HUES6 (cell line): ENCODE results near the gene XXYLT1.

ENCODE experiments used
- H3K27ac ChIP-seq: 2 replicates; pipeline ENCODE4 v1.7.0; 2013; ENCODE audit warnings: low read depth, mild to moderate bottlenecking, low read length, inconsistent platforms
- H3K27me3 ChIP-seq: 2 replicates; pipeline ENCODE4 v1.6.1; 2013; ENCODE audit warnings: low read length; ENCODE audit not compliant: control insufficient read depth, insufficient read depth
- H3K36me3 ChIP-seq: 2 replicates; pipeline ENCODE4 v1.6.1; 2013; ENCODE audit warnings: low read length; ENCODE audit not compliant: control insufficient read depth, insufficient read depth
- H3K4me1 ChIP-seq: 2 replicates; pipeline ENCODE4 v1.6.1; 2013; ENCODE audit warnings: low read length; ENCODE audit not compliant: control insufficient read depth, insufficient read depth
- H3K4me3 ChIP-seq: 2 replicates; pipeline ENCODE4 v1.5.1; 2013; ENCODE audit warnings: low read depth, low read length
- H3K9ac ChIP-seq: one replicate; pipeline ENCODE4 v1.6.1; 2013; ENCODE audit warnings: mild to moderate bottlenecking, low read length
- H3K9me3 ChIP-seq: 2 replicates; pipeline ENCODE4 v1.6.1; 2013; ENCODE audit warnings: low read depth, low read length; ENCODE audit not compliant: control insufficient read depth, insufficient read depth

Gene XXYLT1

GRCh38 chr3:195073866-195074860, 196.8 kb downstream of the XXYLT1 start:
- H3K27me3 ChIP-seq = no peaks in the 10 kb centered on the region
- H3K36me3 ChIP-seq = peaks cover 6% of the 10 kb centered on the region
- no peak overlapping the region for H3K4me3 ChIP-seq
- H3K9ac ChIP-seq = no peak overlapping the region
- no peak overlapping the region for H3K27ac ChIP-seq
- H3K4me1 ChIP-seq = peaks cover 8% of the 10 kb centered on the region; the same call in 1 of the 2 replicates
- H3K9me3 ChIP-seq = no peaks in the 10 kb centered on the region

- peaks cover 12% of the 10 kb centered on the region for H3K36me3 ChIP-seq
These were observed 197.9 kb downstream of the XXYLT1 start for GRCh38 chr3:195072916-195073564.

GRCh38 chr3:195071916-195072820, 198.8 kb downstream of the XXYLT1 start:
- H3K4me3 ChIP-seq = no peak overlapping the region
- H3K27ac ChIP-seq = no peak overlapping the region
- no peaks in the 10 kb centered on the region for H3K27me3 ChIP-seq
- peaks cover 16% of the 10 kb centered on the region for H3K36me3 ChIP-seq
- no peak overlapping the region for H3K9ac ChIP-seq
- H3K9me3 ChIP-seq = no peaks in the 10 kb centered on the region
- H3K4me1 ChIP-seq = no peaks in the 10 kb centered on the region

More at GRCh38 chr3:195072916-195073564, 197.9 kb downstream of the XXYLT1 start:
- H3K4me3 ChIP-seq = no peak overlapping the region
- H3K27ac ChIP-seq = no peak overlapping the region
- no peak overlapping the region for H3K9ac ChIP-seq
- H3K9me3 ChIP-seq = no peaks in the 10 kb centered on the region
- H3K4me1 ChIP-seq = peaks cover 6% of the 10 kb centered on the region; the same call in 1 of the 2 replicates
- H3K27me3 ChIP-seq = no peaks in the 10 kb centered on the region

- Histone ChIP-seq H3K9ac (no peak overlapping the region), H3K36me3 (peaks cover 16% of the 10 kb centered on the region), H3K27me3 (no peaks in the 10 kb centered on the region), H3K4me3 (no peak overlapping the region), H3K4me1 (no peaks in the 10 kb centered on the region), H3K27ac (no peak overlapping the region), H3K9me3 (no peaks in the 10 kb centered on the region)
These were observed 199.8 kb downstream of the XXYLT1 start for GRCh38 chr3:195071011-195071728.

- Histone ChIP-seq H3K9me3 (no peaks in the 10 kb centered on the region), H3K4me3 (no peak overlapping the region), H3K27ac (no peak overlapping the region), H3K27me3 (no peaks in the 10 kb centered on the region), H3K4me1 (no peaks in the 10 kb centered on the region), H3K36me3 (peaks cover 16% of the 10 kb centered on the region), H3K9ac (no peak overlapping the region)
These were observed 200.6 kb downstream of the XXYLT1 start for GRCh38 chr3:195070336-195070735.

GRCh38 chr3:195069501-195070251, 201.3 kb downstream of the XXYLT1 start:
- no peak overlapping the region for H3K9ac ChIP-seq
- peaks cover 16% of the 10 kb centered on the region for H3K36me3 ChIP-seq
- no peaks in the 10 kb centered on the region for H3K9me3 ChIP-seq
- no peaks in the 10 kb centered on the region for H3K27me3 ChIP-seq
- no peaks in the 10 kb centered on the region for H3K4me1 ChIP-seq
- H3K4me3 ChIP-seq = no peak overlapping the region
- H3K27ac ChIP-seq = no peak overlapping the region

GRCh38 chr3:195068084-195069080, 202.6 kb downstream of the XXYLT1 start:
- no peaks in the 10 kb centered on the region for H3K9me3 ChIP-seq
- H3K4me3 ChIP-seq = no peak overlapping the region
- H3K27me3 ChIP-seq = no peaks in the 10 kb centered on the region
- H3K9ac ChIP-seq = no peak overlapping the region
- no peaks in the 10 kb centered on the region for H3K4me1 ChIP-seq
- H3K27ac ChIP-seq = no peak overlapping the region
- H3K36me3 ChIP-seq = peaks cover 16% of the 10 kb centered on the region

- H3K4me1 ChIP-seq = no peaks in the 10 kb centered on the region
These were observed 204.5 kb downstream of the XXYLT1 start for GRCh38 chr3:195066441-195066841.

GRCh38 chr3:195065864-195066185, 205.1 kb downstream of the XXYLT1 start:
- Histone ChIP-seq H3K27ac (no peak overlapping the region), H3K36me3 (peaks cover 16% of the 10 kb centered on the region), H3K9me3 (no peaks in the 10 kb centered on the region), H3K27me3 (no peaks in the 10 kb centered on the region), H3K9ac (no peak overlapping the region), H3K4me1 (no peaks in the 10 kb centered on the region), H3K4me3 (no peak overlapping the region)

More at GRCh38 chr3:195066441-195066841, 204.5 kb downstream of the XXYLT1 start:
- no peak overlapping the region for H3K9ac ChIP-seq
- peaks cover 16% of the 10 kb centered on the region for H3K36me3 ChIP-seq
- no peaks in the 10 kb centered on the region for H3K9me3 ChIP-seq
- no peaks in the 10 kb centered on the region for H3K27me3 ChIP-seq
- no peak overlapping the region for H3K4me3 ChIP-seq
- no peak overlapping the region for H3K27ac ChIP-seq
